Choroid plexus epithelial cell (primary cell): ENCODE results near the gene PDCD1.

Experiments used
- DNase-seq: peaks from one replicate; pipeline ENCODE4 v3.0.0-alpha.2; 2010; ENCODE audit warnings: low read depth
- H3K4me3 ChIP-seq: 2 replicates; pipeline ENCODE4 v1.5.1; 2011; ENCODE audit warnings: low read depth, mild to moderate bottlenecking, control low read depth, low read length, moderate library complexity
- TF ChIP-seq, protein P1 (sequence below): conservative IDR thresholded peaks from 2 replicates; pipeline ENCODE4 v1.5.1; 2011; ENCODE audit warnings: low read depth, mild to moderate bottlenecking, control low read depth, inconsistent platforms, low read length, moderate library complexity

Gene PDCD1

DNA sequence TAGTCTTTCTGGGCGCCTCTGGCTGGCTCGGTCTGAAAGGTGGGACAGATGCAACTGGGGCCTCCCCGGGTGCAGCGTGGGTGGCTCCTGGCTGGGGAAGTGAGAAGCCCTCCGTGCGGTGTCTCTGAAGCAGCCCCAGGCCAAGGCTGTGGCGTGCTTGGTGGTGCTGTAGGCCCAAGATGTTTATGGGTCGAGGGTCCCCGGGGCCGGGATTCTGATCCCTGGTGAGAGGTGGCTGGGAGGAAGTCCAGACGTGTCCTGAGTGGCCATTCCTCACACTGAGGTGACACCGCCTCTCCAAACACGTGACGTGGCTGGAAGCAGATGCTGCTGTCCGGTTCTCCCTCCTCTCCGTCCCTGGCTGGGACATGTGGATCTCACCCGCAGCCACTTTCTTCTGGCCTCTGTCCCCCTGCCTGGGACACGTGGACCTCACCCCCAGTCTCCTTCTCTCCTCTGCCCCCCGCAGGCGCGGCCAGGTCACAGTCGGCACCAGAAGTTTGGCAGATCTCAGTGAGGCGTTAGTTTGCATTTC, 23.5 kb upstream of the PDCD1 start:
- DNase-seq: peak; percentile 23
- TF ChIP-seq, protein P1, sequence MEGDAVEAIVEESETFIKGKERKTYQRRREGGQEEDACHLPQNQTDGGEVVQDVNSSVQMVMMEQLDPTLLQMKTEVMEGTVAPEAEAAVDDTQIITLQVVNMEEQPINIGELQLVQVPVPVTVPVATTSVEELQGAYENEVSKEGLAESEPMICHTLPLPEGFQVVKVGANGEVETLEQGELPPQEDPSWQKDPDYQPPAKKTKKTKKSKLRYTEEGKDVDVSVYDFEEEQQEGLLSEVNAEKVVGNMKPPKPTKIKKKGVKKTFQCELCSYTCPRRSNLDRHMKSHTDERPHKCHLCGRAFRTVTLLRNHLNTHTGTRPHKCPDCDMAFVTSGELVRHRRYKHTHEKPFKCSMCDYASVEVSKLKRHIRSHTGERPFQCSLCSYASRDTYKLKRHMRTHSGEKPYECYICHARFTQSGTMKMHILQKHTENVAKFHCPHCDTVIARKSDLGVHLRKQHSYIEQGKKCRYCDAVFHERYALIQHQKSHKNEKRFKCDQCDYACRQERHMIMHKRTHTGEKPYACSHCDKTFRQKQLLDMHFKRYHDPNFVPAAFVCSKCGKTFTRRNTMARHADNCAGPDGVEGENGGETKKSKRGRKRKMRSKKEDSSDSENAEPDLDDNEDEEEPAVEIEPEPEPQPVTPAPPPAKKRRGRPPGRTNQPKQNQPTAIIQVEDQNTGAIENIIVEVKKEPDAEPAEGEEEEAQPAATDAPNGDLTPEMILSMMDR: no peak
- peak overlapping the region; percentile 77 for H3K4me3 ChIP-seq

DNA sequence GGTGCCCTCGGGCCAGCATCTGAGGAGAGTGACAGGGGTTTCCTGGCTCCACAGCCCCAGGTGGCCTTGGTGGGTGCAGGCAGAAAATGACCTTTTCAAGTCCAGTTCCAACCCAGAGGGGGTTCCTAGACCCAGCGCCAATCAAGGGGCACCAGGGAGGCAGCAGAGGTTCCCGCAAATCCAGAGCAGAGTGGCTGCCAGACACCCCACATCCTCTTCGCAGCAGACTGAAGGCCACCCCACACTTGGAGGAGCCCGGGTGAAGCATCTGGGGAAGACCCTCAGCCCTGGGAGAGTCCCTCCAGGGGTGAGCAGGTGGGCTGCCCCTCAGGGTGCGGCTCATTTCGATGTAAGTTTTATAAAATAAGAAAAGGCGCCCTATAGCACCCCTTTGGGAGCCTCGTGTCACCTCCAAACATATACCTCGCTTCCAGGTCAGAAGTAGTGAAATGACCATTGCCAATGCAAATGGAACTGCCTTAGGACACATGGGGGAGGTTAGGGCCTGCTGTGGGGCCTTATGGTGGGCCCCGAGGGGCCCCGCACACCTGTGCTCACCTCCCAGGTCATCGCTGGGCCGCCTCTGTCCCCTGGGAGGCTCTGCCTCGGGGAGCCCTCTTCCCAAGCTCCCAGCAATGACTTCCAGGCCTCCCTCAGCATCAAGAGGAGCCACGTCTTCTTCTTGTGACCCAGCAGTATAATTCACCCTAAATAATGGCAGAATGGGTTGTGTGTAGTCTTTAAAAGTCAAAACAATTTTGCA, 21.8 kb upstream of the PDCD1 start:
- no peak for DNase-seq
- TF ChIP-seq, protein P1: no peak
- peak overlapping the region; percentile 77 for H3K4me3 ChIP-seq

DNA sequence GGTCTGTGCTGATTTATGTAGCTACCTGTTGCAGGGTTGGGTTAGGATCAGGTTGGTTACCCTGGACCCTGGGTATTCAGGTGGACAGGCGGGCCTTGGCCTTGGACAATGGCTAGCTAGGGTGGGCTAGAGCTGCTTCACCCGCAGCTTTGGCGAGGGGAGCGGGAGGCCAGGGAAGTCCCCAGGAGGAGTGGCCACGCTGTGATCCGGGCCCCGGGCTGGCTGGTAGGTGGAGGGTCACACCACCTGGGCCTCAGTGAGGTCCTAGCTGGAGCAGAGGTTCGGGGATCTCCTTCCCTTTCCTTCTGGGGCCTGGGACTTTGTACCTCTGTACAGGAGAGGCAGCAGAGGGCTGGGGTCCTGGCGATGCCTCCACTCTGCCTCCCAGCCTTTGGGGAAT, 20.6 kb upstream of the PDCD1 start:
- DNase-seq: no peak
- TF ChIP-seq, protein P1: no peak
- no peak overlapping the region for H3K4me3 ChIP-seq

DNA sequence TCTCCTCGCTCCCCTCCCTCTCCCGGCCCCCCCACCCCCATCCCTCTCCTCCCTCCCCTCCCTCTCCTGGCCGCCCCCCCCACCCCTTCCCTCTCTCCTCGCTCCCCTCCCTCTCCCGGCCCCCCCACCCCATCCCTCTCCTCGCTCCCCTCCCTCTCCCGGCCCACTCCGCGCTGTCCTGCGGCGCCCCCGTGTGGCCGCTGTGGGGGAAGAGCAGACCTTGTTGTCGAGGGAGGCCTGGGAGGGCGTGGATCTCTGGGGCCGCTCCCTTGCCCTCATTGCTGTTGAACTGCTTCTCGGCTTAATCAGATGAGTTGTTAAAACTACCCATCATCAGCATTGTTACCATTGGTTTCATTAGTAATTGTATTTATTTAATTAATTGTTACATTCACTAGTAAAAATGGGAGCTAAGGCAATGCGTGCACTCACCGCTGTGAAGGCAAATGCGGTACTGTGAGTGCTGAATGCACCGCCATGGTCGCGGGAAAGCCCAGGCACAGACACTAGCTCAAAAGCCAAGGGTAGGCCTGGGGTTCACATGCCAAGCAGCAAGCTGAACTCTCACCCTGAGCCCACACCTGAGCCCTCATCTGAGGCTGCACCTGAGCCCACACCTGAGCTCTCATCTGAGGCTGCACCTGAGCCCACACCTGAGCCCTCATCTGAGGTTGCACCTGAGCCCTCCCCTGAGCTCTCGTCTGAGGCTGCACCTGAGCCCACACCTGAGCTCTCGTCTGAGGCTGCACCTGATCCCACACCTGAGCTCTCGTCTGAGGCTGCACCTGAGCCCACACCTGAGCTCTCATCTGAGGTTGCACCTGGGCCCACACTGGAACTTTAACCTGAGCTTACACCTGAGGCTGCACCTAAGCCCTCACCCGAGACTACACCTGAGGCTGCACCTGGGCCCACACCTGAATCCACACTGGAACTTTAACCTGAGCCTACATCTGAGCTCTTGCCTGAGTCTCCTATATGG, 19.6 kb upstream of the PDCD1 start:
- peak; percentile 74 for DNase-seq
- H3K4me3 ChIP-seq: no peak overlapping the region
- TF ChIP-seq, protein P1: peak; percentile 72

DNA sequence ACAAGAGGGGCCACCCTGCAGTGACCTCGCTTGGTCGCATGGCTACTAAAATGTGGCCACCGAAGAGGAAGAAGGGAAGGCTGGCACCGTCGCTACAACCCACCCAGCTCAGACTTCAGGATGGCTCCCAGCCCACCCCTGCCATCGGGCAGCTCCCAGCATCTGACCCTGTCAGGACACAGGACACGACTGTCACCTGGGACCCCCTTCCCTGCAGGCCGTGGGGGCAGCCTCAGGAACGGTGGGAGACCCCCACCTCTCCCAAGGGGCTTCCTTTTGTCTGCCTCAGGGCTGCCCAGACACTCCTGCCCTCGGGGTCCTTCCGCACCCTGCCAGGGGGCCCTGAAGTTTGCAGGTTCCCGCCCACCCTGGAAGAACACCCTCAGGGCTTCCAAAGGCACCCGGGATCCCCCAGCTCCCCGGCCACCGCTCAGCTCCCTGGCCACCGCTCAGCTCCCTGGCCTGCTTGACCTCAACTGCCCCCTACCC, 18.5 kb upstream of the PDCD1 start:
- H3K4me3 ChIP-seq: no peak overlapping the region
- TF ChIP-seq, protein P1: no peak
- no peak for DNase-seq

DNA sequence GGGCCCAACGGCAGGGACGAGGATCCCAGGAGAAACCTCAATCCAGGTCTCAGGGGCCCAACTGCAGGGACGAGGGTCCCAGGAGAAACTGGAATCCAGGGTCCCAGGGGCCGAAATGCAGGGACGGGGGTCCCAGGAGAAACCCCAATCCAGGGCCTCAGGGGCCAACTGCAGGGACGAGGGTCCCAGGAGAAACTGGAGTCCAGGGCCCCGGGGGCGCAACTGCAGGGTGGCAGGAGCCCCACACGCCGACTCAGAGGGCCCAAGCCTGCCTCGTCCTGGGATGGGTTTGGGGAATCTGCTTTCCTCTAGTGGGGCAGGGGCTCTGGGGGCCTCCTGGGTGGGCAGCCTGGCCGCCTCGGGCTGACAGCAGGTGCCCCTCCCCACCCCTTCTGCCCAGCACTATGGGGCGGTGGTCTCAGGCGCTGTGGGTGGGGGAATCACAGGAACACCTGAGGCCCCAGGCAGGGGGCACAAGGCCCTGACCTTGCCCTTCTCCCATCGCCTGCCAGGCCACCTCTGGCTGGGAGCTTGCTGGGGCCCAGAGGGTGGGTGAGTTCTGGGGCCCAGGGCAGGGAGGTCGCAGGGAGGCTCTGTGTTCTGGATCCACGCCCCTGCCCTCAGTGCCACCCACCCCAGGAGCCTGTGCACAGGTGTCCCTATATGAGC, 18.0 kb upstream of the PDCD1 start:
- DNase-seq: no peak
- TF ChIP-seq, protein P1: no peak
- H3K4me3 ChIP-seq: no peak overlapping the region
